ENCODE measurements around the gene FTO.

Gene FTO

DNA sequence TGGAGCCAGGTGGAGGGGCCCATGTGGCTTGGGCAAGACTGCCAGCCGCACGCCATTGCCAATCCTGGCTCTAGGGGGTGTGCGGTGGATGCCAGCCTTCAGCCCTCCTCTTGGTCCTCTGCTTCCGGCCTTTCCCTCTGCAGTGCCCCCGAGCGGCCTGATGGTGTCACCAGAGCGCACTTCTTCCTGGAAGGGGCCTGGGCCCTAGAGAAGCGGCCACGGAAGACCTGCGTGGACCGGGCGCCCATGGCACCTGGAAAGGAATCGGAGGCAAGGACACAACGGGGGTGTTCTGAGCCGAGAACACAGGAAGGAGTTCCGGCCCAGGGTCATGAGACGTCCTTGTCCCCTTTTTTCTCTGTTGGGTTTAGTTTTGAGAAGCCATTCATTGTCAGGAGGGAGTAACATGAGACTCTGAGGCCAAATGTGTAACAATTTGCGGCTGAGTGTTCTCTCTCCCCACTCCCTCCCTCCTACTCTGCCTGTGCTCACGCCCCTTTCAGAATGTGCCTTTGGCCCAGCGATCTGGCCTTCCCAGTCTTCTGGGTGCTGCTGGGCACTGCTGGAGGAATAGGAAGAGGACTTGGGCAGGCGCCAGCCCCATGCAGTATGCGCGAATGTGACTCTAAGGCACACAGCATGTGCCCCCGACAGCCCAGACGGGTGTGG is 489.8 kb downstream of the FTO start:
- peak; percentile 55 to 69 (median 61) for DNase-seq

DNA sequence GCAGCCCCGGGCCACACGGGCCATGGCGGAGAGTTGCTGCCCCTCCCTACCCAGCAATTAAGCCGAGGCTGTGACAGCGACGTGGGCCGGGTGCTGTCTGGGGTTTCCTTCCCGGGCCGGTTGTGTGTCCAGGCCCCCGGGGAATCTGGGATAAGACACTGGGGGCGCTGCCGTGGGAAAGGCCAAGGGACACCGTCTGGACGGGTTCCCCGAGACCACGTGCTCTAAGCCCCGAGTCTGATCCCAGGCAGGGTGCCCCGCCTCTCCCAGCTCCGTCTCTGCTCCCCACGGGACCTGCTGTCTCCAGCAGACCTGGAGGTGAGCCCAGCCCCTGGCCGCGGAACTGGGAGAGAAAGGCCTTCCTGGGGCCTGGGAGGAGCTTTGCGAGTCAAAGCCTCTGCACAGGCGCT is 490.4 kb downstream of the FTO start:
- no peak for DNase-seq

DNA sequence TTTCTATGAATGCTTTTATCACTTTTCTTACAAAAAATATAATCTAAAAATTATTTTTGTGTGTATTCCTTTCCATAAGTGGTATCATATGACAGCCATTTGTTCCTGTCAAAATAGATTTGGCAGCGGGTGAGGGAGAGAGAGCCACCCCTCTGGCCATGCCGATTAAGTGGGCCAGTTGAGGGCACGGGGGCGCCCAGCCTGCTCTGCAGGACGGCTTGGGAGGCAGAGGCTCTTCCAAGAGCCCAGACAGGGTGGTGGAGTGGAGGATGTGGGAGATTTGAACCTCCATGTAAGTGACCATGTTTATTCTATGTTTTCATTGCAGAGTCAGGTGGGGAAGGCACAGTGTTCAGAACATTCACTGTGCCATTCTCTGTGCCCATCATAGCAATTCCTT is 493.8 kb downstream of the FTO start:
- no peak for DNase-seq

DNA sequence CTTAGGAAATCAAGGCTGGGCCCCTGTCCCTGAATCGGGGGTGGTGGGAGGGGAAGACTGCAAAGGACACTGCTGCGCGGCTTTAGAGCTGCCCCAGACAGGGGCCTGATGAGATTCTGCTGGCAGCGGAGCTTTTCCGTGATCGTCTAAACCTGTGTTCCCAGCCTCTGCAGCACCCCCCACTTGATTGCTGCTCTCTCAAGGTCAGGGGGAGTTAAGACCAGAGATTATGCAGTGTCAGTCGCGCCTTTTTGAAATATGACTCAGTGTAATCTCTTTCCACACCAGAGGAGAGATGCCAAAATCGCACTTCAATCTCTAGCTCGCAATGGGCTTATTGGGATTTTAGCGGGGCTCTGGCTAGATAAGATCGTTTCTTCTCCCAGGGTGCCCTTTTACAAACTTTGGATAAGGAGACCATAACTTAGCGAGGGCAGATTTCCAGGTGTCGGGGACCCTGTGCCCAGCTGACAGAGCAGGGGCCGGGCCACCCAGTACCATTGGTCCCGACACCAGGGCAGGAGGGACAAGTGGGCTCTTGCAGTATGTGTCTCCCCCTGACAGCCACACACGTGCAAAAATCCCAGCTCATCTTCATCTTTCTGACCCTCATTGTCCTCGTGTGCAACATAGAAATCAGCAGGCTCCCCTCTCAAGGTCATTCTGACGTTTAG is 495.7 kb downstream of the FTO start:
- no peak for DNase-seq

DNA sequence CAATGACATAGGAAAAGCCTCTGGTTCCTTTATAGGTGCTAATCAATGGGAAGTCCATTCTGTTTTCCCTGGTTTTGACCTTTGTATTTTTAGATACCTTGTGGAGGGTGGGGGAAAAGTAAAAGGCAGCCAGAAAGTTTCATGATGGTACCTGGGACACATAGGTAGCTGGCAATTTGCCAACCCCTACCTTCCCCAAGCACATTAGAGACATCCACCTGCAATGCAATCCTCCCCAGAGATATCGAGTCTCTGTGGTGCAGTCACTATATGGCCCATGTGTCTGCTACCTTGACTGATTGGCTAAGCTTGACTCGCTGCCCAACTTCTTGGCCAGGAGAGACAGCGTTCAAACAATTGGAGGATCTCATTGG is 496.2 kb downstream of the FTO start:
- DNase-seq: no peak

DNA sequence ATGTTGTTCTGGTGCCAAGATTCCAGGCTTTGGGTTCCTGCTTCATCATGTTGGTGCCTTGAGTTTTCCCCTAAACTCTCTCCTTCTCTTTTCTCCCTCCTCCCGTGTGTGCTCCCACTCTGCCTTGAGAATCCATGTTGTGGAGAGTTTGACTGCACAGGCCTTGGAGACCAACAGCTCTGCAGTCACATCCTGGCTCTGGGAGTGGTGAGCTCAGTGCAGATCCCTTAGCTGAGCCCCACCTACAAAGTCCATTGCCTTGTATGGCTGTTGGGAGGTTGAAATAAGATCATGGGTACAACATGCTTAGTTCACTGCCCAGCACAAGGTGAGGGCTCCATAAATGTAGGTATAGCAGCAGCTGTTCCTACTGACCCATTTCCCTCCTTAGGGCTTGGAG is 496.8 kb downstream of the FTO start:
- no peak for DNase-seq

DNA sequence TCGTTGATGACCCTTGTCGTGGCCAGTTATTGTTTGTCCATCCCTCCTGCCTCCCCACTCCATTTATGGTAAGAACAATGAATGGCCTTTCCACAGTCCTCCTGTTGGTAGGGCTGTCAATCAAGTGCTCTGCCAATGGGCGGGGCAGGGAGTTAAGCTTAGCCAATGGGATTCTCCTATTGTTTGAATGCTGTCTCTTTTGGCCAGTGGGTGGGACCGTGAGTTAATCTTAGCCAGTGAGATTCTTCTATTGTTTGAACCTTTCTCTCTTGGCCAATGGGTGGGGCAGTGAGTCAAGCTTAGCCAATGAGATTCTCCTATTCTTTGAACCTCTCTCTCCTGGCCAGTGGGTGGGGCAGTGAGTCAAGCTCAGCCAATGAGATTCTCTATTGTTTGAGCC is 497.2 kb downstream of the FTO start:
- no peak for DNase-seq

All from suppressor macrophage treated with lipopolysaccharide for 1 hour (primary cell).